Retinal pigment epithelial cell (primary cell): ENCODE measurements around the gene ATP8B4.
A peak's percentile ranks its signal among the peaks of the same experiment; 100 is the strongest.

ENCODE experiments used
- DNase-seq: peaks from one replicate; pipeline ENCODE4 v3.0.0-alpha.2; 2010; ENCODE audit warnings: low read depth
- H3K4me3 ChIP-seq: 2 replicates; pipeline ENCODE4 v1.5.1; 2011; ENCODE audit warnings: mild to moderate bottlenecking, low read length, control low read depth, moderate library complexity
- TF ChIP-seq, protein P1 (sequence below): conservative IDR thresholded peaks from 2 replicates; pipeline ENCODE4 v1.5.1; 2011; ENCODE audit warnings: low read depth, low read length, control low read depth, inconsistent platforms

Gene ATP8B4

DNA sequence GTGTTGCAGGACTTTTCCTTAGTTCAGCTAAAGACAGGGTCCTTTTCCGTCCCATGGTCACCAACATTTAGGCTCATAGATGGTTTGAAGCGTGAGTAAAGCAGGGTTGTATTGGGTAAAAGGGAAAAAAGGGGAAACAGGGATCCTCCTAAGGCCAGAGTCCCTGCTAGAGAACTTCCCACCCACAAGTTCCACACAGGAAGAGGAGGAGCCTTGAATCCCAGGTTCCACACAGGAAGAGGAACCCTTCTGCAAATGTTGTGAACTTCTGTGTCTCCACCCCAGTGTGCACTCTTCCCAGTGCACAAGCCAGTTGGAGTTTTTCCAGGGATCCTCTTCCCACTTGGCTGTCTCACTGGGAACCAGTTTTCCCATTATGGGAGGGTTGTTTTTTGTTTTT lies 27.6 kb upstream of the ATP8B4 start:
- H3K4me3 ChIP-seq, result no peak overlapping the region
- TF ChIP-seq, protein P1, sequence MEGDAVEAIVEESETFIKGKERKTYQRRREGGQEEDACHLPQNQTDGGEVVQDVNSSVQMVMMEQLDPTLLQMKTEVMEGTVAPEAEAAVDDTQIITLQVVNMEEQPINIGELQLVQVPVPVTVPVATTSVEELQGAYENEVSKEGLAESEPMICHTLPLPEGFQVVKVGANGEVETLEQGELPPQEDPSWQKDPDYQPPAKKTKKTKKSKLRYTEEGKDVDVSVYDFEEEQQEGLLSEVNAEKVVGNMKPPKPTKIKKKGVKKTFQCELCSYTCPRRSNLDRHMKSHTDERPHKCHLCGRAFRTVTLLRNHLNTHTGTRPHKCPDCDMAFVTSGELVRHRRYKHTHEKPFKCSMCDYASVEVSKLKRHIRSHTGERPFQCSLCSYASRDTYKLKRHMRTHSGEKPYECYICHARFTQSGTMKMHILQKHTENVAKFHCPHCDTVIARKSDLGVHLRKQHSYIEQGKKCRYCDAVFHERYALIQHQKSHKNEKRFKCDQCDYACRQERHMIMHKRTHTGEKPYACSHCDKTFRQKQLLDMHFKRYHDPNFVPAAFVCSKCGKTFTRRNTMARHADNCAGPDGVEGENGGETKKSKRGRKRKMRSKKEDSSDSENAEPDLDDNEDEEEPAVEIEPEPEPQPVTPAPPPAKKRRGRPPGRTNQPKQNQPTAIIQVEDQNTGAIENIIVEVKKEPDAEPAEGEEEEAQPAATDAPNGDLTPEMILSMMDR, result no peak
- no peak for DNase-seq

DNA sequence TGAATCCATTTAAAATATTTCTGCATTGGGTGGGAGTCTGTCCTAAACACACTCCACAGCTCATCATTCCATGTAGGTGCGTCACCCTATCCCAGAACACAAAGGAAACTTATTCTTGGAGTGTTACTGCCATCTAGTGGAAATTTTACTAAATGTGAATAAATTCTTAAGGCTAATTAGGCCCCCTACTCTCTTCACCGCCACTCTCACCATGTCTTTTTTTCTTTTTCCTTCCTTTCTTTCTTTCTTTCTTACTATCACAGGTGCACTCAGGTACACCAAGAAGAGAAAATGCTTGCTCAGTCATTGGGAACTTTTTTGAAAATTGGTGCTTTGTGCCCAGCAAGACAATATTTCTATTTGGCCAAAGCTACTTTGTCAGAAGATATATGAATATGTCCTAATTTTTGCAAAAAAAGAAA lies 26.4 kb upstream of the ATP8B4 start:
- H3K4me3 ChIP-seq, result no peak overlapping the region
- TF ChIP-seq, protein P1, result peak; percentile 26
- DNase-seq, result peak; percentile 51

DNA sequence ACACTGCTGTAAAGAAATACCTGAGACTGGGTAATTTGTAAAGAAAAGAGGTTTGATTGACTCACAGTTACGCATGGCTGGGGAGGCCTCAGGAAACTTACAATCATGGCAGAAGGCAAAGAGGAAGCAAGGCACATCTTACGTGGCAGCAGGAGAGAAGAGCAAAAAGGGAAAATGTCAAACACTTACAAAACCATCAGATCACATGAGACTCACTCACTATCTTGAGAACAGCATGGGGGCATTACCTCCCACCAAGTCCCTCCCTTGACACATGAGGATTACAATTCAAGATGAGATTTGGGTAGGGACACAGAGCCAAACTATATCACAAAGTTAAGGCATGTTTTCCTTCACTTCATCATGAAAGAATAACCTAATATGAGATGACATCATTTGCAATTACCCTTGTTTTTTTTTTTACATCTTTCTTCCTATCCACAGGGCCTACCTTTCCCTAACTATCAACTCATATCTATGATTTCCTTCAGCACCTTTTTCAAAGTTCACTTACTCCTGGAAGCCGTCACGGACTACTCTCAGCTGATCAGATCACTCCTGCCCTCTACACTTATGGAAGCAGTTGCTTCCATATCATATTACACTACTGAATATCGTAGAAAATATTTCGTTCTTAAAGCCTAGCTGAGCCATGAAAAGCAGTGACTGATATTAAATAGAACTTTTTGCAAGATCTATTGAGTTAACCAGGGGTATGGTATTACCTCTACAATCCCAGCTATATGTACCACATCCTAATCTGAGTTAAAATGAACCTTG lies 25.5 kb upstream of the ATP8B4 start:
- TF ChIP-seq, protein P1, result no peak
- H3K4me3 ChIP-seq, result no peak overlapping the region
- no peak for DNase-seq

DNA sequence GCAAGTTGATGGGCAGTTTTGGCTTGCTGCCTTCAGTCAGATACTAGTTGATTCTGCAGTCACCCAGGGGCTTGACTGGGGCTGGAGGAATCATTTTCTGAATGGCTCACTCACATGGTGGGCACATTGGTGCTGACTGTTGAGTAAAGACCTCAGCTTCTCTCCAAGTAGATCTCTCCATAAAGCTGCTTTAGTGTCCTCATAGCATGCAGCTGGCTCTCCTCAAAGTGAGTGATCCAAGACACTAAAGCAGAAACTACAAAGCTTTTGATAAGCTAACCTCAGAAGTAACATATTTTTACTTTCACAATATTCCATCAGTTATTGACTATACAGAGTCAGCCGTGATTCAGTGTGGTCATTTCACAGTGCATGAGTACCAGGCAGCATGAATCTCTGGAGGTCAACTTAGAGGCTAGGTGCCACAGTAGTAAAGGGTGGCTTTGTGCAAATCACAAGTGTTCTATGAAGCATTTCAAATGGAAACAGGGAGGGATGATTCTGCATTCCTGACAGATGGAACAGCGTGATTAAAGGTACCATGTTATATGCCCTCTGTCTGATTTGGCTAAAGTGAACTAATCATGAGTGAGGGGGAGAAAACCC lies 24.3 kb upstream of the ATP8B4 start:
- no peak overlapping the region for H3K4me3 ChIP-seq
- DNase-seq, result no peak
- TF ChIP-seq, protein P1, result no peak

DNA sequence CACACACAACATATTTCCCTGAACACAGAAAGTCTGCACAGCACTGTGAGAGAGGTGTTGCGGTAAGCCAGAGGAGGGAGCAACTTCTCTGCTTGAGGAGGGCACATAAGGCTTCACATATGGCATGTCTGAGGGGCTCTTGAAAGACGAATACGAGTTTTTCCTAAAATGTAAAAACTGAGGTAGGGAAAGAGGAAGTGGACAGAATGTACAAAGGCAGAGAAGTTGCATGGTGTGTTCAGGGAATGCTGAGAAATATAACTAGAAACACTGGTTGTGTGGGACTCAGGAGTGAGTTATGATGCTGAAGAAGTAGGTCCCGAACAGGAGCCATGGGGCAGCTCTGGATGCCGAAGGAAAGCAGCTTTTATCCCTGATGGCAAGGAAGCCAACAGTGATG lies 22.8 kb upstream of the ATP8B4 start:
- H3K4me3 ChIP-seq, result no peak overlapping the region
- no peak for DNase-seq
- TF ChIP-seq, protein P1, result no peak

DNA sequence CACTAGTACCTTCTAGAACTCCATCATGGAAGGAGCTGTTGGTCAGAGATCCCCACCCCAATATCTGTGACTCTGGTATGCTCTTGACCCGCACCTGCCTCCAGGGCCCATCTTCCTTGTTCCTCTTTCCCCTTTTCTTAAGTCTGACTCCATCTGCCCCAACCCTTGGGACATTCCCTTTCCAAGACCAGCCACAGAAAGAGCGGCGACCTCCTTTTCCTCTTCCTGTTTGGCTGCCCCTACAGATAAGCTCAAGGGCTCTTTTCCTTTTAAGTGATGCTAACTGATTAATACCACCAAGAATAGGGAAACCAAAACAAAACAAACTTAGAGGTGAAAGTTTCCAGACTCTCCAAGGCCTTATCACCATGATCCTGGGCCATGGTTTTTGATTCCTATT lies 21.9 kb upstream of the ATP8B4 start:
- H3K4me3 ChIP-seq, result no peak overlapping the region
- TF ChIP-seq, protein P1, result no peak
- DNase-seq, result no peak

DNA sequence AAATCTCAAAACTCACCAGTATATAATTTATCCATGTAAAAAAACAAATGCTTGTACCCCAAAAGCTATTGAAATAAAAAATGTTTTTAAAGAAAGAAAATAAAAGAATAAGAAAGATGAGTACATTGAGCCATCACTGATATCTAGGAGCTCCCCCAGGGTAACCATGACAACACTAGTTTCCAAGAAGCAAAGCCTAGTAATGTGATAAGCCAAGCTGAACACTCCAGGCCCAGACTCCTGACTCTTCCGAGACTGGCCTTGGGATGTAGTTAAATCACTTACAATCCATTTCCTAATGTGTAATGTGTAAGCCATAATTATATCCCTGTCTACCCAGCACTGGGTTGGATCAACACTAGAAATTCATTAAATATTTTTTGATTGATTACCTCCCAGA lies 21.1 kb upstream of the ATP8B4 start:
- no peak for DNase-seq
- H3K4me3 ChIP-seq, result no peak overlapping the region
- TF ChIP-seq, protein P1, result no peak
